Peyer's patch (tissue), 4 donors: ENCODE results near the gene SMAD5.

ENCODE experiments used
- POLR2A ChIP-seq, 2 donors: fragments of 450-650 bp; IDR thresholded peaks; one replicate each; pipeline ENCODE4 v1.5.1; 2017; ENCODE audit warnings: antibody characterized with exemption in 2 of 2, mild to moderate bottlenecking in 2 of 2, moderate library complexity in 2 of 2
- TF ChIP-seq, protein P1 (sequence below), 6 experiments: fragments of 450-650 bp in 4 of 6; fragments of 200-600 bp in 2 of 6; sonication (generic) in 1 of 6; IDR thresholded peaks; one replicate each; pipeline ENCODE4 v1.5.1; 2017 to 2019; ENCODE audit warnings: antibody characterized with exemption in 6 of 6, mild to moderate bottlenecking in 3 of 6, moderate library complexity in 1 of 6

DNA sequence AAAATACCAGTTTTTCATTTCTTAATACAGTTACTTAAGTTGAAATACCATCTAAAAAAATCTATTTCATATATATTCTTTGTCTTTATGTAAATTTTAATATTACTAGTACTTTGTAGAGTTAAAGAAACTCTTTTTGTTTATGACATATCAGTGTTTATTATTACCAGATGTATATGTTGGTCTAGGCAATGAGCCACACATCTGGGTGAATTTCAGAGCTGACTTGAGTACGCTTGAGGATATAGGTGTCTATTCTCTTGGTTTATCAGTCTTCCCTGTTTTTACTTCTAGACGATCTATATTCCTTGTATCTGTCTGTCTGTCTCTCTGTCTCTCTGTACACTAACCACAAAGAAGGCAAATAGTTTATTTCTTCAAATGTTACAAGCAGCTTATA is 2.9 kb downstream of the SMAD5 start:
- no peak for TF ChIP-seq POLR2A (IDR thresholded peaks at IDR 0.05)
- TF ChIP-seq, protein P1, sequence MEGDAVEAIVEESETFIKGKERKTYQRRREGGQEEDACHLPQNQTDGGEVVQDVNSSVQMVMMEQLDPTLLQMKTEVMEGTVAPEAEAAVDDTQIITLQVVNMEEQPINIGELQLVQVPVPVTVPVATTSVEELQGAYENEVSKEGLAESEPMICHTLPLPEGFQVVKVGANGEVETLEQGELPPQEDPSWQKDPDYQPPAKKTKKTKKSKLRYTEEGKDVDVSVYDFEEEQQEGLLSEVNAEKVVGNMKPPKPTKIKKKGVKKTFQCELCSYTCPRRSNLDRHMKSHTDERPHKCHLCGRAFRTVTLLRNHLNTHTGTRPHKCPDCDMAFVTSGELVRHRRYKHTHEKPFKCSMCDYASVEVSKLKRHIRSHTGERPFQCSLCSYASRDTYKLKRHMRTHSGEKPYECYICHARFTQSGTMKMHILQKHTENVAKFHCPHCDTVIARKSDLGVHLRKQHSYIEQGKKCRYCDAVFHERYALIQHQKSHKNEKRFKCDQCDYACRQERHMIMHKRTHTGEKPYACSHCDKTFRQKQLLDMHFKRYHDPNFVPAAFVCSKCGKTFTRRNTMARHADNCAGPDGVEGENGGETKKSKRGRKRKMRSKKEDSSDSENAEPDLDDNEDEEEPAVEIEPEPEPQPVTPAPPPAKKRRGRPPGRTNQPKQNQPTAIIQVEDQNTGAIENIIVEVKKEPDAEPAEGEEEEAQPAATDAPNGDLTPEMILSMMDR (IDR thresholded peaks at IDR 0.05): no peak
